NCI-H2196 treated with DMSO at 0.1 percent for 48 hours (cell line): Measurements from ENCODE around the gene LAMP1.
"Not testable (repeated sequence)": the region's sequence is repeated elsewhere in the genome, so short reads cannot be mapped to it uniquely, and the experiment has no call there.

Experiments used
- DNase-seq: peaks from one replicate; lab custom pipeline; 2025; ENCODE audit not compliant: unreplicated experiment; lab: John Stamatoyannopoulos, UW

The LAMP1 gene

DNA sequence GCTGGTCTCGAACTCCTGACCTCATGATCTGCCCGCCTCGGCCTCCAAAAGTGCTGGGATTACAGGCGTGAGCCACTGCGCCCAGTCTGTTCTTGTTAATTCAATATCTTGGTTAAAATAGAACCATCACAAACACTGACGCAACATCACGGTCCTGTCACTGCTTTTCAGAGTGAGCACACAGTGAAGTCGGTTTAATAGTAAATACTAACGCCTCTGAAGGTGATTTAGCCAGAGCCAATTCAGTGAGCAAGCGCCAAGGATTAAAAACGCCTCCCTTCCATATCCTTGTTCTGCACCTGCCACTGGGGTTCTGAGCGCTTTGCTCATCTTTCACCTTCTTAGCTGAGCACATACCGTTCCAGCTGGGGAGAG is 30.3 kb downstream of the LAMP1 start:
- no peak for DNase-seq

DNA sequence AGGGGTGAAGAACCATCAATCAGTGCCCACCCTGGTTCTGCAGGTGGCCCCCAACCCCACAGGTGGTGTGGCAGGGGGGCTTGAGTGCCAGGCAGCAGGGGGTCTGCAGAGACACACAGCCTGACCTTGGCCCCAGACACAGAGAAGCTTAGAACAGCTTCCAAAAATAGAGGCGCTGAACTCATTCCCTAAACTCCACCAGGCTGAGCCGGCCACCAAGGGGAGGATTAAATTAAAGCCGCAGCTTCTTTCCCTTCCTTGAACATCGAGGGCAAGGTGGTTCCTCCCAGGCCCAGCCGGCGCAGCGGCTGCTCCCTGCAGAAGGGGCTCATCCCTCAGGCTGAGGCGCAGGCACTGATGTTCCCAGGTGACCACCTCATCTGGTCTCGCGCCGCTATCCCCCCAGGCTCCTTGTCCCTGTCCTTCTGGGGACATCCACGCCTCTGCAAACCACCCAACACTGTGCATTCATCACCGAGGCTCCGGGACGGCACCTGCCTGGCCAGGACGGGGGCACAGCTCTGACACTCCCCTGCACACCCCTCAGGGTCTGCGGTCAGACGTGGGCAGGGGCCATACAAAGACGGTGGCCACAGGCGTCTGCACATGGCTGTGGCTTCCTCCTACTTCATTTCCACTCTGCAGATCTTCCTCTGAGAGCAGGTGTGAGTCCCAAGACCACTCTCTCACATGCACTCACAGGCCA is 30.9 kb downstream of the LAMP1 start:
- no peak for DNase-seq

DNA sequence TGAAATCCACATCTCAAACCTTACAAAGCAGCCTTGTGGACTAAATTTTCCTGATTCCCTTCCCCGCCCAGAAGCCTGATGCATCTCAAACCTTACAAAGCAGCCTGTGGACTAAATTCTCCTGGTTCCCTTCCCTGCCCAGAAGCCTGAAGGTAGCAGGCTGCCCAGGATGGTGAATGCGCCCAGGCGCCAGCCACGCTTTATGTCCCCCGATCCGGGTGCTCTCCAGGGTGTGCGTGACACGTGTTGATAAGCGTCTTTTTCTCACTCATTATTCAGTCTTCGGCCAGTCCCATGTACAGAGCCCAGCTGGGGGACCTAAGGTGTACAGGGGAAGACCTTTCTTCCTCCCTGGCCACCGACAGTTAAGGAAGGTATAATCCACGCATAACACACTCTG is 31.8 kb downstream of the LAMP1 start:
- DNase-seq: no peak

DNA sequence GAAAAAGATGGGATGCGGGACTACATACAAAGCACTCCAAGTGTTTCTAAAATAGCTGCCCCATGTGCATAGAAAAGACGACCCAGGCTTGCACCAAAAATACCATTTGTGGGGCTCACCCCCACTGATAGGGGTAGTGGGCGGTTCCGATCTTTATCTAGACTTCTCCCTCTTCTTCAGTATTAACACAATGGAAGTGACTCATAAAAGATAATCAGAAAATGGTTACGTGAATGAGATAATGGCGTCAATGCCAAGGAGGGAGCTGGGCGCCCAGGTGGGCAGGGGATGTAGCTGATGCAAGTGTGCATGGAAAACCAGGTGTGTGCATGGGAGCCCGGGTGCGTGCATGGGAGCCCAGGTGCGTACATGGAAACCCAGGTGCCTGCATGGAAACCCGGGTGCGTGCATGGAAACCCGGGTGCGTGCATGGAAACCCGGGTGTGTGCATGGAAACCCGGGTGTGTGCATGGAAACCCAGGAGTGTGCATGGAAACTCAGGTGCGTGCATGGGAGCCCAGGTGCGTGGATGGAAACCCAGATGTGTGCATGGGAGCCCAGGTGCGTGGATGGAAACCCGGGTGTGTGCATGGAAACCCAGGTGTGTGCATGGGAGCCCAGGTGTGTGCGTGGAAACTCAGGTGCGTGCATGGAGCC is 32.7 kb downstream of the LAMP1 start:
- DNase-seq: no peak

DNA sequence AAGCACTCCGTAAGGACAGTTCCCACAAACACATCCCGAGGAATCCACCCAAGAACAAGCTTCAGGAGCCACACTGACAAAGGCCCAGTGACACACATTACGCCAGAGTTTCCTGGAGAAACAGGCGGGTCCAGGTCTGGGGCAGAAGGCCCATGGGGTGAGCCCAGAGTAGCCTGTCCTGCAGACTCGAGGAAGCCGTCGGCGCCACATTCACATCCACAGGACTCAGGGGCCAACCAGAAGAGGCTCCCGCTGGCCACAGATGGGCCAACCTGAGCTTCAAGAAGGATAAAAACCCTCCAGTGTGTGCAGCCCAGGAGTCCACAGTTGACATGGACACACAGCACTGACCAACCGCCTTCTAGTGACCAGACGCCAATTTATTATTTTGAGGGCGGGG is 35.6 kb downstream of the LAMP1 start:
- DNase-seq: no peak

DNA sequence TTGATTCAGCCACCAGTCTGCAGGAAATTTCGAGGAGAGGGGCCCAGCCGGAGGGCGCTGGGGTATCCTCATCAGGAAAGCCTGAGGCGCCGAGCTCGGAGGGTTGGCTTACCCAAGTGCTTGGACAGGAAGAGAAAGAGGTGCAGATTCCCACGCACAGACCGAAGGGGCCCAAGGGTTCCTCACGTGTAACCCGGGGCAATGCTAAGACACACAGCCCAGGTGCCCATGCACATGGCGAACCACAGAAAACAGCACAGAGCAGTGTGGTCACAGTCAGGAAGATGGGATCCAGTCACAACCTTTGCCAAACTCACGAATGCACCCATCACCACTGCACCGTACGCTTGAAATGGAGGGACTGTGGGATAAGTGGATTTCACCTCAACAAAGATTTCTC is 36.0 kb downstream of the LAMP1 start:
- no peak for DNase-seq

DNA sequence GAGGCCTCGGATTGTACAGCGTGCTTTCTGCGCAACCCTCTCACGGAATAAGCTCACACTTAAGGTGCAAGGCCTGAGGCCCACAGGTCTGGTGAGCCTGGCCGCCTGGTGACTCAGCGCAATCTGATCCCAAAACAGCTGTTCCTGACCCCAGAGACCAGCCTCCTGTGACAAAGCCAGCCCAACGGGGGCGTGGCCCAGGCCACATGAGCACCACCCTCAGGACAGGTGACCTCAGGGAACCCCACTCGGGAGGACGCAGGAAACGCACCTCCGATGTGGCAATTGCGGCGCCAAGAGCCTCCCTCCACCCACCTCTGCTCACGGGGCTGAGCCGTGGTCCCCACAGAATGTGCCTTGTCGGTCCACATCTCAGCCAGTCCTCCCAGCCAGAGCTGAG is 40.5 kb downstream of the LAMP1 start:
- DNase-seq: no peak

DNA sequence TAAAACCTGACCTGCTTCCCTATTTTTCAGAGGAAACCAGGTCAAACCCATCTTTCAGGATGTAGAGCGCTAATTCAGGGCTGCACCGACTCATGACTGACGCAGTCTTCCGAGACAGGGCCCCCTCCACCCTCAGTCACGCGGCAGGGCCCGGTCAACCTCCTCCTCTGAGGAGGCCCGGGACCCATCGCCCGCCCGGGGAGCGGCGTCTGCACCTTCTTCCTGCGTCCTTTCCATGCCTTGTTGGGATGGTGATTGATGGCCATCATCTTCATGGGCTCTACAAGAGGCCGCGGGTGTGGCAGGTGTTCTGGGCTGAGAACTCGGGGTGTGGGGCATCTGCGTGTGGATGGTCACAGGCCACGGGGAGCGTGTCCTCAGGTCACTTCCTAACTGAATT is 40.9 kb downstream of the LAMP1 start:
- no peak for DNase-seq

DNA sequence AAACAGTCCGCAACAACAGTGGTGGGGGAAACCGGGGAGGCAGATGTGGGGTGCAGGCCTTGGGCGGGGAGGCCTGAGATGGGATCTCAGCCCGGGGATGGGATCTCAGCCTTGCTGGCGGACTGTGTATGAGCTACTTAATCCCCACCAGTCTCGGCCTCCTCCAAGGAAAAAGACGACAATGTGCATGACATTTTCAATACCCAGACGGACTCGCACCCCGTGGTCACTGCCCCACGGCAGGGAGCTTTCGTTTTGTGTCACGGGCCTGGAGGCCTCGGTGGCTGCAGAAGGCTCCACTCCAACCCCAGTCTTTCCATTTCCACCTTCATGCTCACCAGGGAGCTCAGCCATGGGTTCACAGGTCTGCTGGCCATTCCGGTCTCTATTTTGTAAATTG is 41.4 kb downstream of the LAMP1 start:
- no peak for DNase-seq

DNA sequence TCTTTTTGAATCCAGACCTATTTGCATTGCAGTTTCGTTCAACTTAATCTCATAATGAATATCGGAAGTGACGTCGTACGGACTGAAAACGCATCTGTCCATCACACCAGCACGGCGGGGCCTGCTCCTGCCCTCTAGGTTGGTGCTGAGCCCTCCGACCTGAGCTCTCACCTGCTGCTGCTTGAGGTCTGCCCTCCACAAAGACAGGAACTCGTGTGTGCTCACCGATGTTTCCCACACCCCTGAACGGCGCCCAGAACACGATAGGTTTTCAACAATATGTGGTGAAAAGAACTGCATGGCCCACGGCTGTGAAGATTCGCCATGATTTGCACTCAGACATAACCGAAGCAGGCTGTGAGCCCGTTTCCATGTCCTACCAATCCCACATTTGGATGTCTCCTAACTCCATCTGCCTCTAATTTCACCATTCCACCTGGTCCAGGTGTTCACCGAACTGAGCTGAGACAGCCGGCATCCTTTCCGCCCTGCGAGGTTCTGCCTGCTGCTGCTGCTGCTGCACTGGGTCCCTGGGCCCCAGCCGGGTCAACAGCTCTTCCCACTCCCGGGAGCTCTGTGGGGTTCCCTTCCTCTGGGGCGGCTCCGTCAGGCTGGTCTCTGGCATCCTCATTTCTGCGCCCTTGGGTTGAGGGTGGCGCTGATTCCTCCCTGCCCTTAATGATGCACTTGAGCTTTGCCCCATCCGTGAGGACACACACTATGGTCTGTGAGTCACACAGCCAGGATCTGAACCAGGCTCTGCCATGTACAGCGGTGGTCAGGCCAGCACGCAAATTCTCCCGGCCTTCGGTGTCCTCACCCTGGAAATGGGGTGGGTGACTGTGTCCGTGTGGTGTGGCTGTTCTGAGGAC is 46.0 kb downstream of the LAMP1 start:
- DNase-seq: no peak

DNA sequence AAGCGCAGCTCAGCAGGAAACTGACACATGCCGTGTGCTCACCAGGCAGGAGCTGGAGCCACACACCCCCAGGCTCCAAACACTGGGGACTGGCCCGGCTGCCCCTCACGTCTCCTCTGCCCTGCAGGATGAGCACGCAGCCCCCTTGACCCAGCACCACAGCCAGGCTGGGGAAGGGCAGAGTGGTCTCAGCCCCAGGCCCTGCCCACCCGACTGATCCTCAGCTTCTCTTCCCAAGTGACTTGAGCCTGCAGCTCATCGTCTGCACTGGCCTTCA is 46.6 kb downstream of the LAMP1 start:
- DNase-seq: no peak

DNA sequence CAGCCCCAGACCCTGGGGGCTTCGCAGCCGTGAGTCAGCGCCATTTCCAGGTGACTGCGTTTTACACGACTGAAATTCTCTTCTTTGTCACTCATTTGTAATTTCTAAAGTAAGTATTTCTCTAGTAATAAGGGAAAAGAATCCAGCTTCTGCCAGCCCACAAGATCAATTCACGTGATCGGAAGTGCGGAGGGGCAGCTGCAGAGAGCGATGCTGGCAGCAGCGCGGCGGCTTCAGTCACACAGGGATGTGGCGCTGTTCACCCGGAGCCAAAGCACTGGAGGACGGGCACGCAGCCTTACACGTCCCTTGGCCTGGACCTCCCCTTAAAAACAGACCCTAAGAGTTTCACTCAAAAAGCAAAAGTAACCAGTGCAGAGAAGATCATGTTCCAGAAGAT is 48.4 kb downstream of the LAMP1 start:
- DNase-seq: no peak

DNA sequence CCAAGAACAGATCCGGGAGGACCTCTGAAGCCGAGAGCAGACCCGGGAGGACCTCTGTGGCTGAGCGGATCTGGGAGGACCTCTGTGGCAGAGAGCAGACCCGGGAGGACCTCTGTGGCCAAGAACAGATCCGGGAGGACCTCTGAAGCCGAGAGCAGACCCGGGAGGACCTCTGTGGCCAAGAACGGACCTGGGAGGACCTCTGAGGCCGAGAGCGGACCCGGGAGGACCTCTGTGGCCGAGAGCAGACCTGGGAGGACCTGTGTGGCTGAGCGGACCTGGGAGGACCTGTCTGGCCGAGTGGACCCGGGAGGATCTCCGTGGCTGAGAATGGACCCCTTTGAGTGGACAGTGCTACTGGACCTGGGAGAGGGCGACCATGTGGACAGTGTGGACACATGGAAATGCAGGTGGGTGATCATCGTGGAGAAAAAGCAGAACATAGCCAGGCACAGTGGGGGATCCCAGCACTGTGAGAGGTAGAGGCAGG is 50.7 kb downstream of the LAMP1 start:
- not testable (repeated sequence) for DNase-seq

DNA sequence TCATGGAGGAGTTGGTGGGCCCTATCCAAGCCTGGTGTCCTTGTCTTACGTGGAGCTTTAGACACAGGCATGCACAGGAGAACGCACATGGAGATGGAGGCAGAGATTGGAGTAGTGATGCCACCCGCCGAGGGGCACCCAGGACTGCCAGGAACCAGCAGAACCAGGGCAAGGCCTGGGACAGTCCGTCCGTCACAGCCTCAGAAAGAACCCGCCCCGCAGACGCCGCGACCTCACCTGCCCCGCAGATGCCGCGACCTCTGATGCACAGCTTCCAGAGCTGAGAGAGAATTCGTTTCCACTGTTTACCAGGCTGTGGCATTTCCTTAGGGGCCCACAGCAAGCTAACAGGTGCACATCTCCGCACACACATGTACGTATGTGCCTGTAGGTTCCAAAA is 51.6 kb downstream of the LAMP1 start:
- no peak for DNase-seq

DNA sequence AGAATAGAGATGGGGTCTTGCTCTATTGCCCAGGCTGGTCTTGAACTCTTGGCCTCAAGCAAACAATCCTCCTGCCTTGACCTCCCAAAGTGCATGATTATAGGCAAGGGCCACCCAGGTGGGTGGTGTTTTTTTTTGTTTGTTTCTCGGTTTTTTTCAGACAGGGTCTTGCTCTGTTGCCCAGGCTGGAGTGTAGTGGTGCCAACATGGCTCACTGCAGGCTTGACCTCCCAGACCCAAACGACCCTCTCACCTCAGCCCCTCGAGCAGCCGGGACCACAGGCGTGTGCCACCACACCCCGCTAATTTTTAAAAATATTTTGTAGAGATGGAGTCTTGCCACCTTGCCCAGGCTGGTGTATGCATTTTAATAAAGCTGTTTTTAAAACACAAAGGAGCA is 52.0 kb downstream of the LAMP1 start:
- no peak for DNase-seq

DNA sequence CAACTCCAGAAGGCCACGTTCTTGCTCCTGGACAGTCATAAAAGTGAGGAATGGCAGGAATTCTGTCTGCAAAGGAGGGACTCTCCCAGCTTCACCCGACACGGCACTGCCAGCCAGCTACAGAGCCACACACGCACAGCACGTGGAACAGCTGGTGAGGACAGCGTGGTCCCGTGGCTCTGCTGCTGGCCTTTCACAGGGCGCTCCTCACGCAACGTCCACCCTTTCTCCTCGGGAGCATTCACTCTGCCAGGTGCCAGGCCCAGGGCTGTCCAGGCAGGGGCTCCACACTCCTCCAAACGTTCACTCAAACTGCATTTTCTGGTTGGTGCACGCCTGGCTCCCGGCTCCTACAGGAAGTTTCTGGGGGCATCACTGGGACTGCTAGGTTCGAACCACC is 52.5 kb downstream of the LAMP1 start:
- DNase-seq: no peak

DNA sequence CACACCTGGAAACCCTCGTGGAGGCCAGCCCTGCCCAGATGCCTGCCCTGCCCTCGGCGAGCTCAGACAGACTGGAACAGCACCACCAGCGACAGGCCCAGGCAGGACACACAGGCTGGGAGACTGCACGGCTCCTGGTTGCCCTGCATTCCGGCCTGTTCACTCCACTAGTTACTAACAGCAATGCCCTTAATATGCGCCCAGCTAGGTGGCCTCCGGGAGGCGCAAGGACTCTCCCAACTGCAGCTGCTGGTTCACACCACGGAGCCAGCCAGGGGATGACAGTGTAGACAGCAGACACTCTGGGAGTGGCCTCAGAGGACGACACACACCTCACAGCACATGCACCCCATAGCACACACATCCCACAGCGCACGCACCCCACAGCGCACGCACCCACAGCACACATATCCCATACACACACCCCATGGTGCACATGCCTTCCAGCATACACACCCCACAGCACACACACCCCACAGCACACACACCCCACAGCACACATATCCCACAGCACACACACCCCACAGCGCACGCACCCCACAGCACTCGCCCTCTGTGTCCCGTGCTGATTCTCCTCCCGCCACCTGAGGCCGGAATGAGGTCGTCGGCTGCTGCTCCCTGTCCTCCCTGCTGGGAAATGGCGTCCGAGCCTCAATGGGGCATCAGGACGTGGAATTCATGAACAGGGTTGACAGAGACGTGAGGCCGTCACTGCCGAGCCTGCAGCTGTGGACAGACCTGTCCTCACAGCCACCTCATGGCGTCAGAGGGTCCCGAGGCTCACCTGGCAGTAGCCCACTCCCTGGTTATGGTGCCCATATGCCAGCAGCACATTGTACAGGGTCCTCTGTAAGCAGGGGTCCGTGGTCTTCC is 53.3 kb downstream of the LAMP1 start:
- no peak for DNase-seq

DNA sequence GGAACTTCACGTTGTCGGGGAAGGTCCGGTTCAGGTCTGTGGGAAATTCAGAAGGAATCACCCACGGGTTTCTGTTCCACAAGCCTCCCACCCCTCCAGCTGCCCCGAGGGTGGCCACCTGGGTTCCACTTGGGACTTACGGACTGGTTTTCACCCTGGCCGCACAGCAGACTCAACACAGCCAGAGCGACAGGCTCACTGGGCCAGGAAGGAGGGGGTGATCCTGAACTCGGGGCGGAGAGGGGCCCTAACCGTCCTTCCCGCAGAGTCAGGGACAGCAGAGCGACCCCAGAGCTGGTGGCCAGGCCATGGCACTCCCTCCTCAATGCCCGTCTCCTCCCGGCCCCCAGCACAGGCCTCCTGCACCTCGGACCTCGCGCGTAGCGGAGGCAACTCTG is 53.9 kb downstream of the LAMP1 start:
- no peak for DNase-seq

DNA sequence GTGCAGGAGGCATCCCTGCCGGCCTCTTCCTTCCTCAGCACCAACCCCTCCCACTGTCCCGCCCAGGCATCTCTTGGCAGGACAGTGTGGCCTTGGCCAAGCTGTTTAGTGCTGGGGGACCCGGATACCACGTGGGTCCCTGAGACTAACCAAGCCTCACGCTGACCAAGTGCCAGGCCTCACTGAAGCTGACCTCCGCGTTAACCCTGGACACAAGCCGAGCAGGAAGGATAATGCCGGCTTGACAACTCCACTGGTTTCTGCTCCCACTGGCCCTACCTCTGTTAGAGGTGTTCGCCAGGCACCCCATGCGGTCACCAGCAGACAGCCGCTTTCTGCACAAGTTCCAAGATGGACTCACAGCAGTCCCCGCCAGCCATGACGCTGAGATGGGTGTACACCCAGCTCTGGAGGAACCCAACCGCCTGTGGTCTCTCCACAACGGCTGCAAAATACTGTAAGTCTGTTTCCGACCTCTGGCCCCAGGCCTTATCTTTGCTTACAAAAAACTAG is 54.5 kb downstream of the LAMP1 start:
- no peak for DNase-seq

DNA sequence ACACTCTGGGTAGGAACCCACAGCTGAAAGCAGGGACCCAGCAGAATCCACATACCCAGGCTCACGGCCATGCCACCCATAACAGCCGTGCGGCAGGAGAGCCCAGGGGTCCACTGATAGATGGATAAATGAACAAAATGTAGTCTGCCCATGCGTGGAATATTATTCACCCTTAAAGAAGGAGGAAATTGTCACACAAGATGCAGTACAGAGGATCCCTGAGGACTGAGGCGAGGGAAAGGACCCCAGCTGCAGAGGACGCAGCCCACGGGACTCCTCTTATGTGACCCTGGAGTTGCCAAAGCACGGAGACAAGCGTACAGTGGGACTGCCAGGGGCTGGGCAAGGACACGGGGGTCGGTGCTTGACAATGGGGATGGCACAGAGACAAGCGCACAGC is 56.2 kb downstream of the LAMP1 start:
- no peak for DNase-seq
